Activated T-cell treated with anti-CD3 and anti-CD28 coated beads for 48 hours (primary cell): ENCODE measurements around the gene TMEM125.

Source experiments
- DNase-seq: peaks from one replicate; pipeline ENCODE4 v3.0.0-alpha.2; 2020; ENCODE audit warnings: low read depth

The TMEM125 gene

DNA sequence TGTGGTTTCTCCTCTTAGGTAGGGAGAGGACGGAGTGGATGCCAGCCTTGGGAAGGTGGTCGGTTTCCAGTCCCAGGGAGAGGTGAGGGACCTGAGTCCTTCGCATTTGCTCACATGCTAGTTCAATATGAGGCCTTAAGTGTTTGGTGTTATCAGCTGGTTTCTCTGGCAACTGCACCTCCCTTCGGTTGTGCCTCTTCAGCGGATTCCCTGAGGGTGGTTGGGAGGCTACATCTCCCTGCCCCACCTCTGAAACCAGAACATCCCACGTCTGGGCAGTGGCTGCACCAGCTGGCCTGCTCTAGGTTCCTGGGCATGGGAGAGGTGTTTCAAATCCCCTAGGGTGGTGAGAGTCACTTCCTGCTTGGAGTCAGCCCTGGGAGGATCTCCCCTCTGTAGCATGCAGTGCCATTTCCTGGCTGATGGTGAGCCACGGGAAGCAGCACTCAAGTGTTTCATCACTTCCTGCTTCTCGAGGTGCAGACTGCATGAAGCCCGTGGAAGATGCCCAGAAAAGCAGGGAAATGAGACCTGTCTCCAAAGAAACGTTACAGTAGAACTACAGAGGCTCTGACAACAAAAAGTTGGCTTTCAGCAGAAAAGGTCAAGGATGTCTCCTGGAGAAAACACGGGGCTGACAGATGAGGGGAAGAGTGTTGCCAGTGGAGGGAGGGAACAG lies 4.5 kb downstream of the TMEM125 start:
- DNase-seq = peak; percentile 15

DNA sequence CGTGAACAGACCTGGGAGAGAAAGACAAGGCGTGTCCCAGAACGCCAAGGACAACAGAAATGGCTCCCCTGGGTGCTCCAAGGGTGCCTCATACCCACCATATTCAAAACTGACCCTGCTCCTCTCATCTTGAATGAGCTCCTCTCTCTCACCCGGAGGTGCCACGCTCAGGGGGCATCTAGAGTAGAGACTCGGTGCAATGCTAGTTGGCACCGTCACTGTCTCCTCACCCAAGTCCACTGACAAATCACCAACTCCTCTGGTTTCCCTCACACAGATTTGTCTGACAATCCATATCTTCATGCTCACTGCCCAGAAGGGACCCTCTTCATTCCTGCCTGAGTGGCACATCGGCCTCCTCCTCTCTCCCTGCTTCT lies 5.0 kb downstream of the TMEM125 start:
- no peak for DNase-seq

DNA sequence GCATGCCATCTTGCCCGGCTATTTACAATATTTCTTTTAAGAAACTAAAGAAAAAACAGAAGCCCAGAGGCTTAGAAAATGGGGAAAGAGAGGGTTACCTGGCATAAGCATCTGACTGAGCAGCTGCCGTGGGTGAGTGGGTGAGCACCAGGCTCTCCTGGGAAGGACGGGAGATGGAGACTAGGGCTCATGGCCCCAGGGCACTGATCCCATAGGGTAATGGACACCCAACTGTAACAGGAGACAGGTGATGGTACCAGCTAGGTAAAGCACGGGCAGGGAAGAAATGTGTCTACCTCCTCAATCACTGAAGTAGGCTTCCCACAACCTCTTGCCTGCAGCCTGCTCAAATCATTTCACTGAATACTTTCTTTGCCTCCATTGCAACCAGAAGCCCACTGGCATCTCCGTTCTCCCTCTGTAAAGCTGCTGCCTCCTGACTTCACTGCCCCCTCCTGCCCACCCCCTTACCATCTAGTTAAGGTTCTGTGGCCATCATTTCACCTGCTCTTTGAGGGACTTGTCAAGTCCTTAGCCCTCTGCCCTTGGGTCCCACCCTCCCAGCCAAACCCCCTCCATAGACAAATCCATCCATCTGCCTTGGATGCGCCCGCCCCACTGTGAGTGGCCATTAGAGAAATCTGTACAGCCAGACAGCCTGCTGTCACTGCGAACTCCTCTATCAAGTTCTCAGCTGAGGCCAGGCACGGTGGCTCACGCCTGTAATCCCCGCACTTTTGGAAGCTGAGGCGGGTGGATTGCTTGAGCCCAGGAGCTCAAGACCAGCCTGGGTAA lies 6.2 kb downstream of the TMEM125 start:
- no peak for DNase-seq

DNA sequence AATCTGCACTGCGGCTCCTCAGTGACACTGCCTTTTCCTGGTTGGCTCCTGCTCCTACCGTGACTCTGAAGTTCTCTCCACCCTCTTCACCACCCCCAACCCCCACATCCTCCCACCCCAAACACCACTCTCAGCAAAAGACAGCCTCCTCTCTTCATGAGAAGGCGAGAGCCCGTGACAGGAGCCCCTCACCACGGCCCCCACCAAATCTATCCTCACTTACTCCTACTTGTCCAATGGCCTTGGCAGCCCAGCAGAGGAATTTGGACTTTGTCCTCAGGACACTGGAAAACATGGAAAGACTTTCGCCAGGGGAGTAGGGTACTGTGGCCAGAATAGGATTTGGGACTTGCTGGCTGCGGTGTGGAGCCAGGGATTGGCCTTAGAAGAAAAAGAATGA lies 6.9 kb downstream of the TMEM125 start:
- no peak for DNase-seq

DNA sequence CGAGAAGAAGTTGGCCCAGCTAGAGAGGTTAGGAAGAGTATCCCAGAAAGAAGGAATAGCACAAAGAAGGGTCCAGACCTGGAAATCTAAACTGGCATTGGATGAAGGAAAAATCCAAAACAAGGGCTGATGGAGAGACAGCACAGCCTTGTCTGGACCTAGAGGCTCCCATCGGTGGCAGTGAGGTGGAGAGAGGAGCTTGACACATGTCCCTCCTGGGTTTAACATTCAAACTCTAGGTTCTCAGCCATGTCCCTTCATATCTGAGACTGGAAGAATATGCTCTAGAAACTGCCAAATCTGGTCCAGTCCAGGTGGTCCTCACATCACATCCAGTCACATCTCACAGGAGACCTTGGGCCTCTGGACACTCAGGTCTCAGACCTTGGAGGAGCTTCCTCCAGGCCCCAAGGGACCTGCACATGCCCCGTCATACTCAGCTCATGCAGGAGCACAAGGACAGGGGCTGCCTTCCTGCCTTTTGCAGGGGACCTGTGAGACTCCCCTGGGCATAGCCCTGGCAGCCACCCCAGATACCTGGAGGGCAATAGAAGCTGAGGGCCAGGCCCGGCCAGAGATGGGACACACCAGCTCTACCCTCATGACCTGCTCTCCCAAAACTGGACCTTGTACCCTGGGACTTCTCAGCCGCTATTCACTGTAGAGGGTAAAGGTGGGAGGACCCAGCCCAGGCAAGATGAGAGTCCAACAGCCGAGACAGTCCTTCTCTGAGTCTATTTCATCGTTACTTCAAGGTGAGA lies 7.5 kb downstream of the TMEM125 start:
- DNase-seq = no peak

DNA sequence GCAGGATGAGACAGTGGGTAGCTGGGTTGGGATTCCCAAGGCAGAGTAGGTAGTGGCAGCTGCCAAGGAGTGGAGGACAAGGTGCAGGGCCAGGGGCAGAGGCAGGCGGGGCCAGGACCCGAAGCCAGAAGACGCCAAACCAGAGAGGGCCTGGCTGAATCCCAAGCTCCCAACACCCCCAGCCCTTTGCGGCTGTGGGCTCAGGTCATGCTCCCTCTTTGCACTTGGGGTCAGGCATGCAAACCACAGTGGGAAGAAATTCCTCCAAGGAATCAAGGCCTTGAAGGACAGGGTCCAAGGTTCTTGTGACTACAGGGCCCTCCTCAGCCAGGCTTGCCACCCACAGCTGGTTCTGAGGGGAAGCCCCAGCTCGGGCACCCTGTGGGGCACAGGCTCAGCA lies 9.4 kb downstream of the TMEM125 start:
- no peak for DNase-seq

DNA sequence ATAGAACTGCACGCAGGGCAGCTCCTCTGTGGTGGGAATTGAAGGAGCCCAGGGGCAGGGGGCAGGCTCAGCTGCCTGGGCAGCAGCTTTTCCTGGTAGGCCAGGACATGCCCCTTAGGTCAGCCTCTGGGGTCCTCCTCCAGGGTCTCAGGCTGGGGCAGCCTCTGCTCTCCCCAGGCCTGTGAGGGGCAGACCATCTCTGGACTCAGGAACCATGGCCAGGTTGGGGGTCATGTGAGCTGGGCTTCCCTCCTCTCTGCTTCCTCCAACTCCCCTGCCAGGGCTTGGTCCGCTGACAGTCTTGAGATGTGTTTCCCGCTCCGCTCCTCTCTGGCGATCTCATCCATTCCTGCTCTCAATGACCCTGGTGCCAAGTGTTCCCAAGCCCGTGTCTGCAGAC lies 9.9 kb downstream of the TMEM125 start:
- no peak for DNase-seq

DNA sequence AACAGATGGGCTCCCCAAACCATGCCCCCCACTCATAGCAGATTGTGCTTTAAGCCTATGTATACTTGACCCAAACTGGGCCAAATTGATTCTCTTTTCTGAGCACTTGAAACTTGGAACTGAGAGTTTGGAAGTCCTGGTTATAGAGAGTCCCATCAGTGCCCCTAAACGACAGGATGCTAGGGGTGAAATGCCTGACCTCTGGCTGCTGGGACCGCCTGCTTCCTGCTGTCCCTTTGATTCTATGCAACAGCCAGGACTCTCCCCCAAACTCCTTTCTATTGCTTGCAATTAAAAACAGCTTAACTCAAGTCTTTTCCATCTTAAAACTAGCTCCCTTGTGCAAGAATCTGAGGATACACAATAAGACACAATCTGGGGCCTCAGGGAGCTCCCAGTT lies 10.9 kb downstream of the TMEM125 start:
- no peak for DNase-seq

DNA sequence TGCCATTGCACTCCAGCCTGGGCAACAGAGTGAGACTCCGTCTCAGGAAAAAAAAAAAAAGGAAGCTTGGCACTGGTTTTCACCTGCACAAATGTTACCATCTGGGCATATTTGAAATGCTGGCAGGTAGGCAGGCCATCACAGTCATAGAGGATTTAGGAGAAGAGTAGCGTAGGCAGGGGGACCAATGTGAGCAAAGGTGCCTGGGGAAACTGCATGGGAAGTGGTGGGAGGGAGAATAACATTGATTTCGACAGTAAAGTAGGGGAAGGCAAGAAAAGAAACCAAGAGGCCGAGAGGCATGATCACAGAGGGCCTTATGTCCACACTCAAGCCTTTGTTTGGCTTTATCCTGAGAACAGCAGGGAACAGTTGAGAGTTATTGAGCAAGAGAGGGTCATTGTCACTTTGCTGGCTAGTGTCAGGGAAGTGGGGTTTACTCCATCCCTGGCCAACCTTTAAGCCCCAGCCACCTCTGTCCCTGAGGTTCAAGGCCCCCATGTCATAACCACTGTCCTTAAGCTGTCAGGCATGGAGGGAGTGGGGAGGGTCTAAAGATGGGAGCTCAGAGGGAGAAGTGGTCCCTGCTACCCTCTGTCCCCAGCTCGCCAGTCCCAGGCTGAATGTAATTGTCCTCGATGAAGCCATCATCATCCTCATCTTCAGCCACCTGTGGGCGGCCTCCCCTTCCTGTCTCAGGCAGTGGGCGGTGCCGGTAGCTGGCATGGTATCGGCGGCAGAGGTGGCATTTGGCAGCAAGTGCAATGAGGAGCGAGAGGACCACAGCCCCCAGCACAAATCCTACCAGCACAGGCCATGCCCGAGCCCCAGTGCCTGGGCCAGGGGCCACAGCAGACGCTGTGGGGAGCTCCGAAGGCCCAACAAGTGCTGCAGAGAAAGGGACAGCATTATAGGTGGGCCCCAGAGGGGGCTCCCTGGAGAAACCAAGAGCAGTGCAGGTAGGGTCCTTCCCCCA lies 12.7 kb downstream of the TMEM125 start:
- DNase-seq = no peak

DNA sequence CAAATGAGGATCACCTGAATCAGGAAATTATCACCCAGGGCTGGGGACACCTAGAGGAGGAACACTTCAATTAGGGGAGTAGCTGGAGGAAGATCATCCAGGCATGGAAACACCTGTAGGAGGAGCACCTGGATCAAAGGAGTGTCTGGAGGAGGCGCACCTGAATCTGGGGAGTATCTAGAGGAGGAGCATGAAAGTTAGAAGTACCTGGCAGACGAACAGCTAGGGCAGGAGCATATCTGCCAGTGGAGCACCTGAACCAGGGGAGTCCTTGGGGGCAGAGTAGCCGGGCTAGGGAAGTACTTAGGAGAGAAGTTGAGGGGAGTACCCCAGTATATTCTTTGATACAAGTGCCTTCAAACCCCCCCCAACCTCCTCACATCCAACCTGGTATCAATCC lies 14.3 kb downstream of the TMEM125 start:
- DNase-seq = no peak

DNA sequence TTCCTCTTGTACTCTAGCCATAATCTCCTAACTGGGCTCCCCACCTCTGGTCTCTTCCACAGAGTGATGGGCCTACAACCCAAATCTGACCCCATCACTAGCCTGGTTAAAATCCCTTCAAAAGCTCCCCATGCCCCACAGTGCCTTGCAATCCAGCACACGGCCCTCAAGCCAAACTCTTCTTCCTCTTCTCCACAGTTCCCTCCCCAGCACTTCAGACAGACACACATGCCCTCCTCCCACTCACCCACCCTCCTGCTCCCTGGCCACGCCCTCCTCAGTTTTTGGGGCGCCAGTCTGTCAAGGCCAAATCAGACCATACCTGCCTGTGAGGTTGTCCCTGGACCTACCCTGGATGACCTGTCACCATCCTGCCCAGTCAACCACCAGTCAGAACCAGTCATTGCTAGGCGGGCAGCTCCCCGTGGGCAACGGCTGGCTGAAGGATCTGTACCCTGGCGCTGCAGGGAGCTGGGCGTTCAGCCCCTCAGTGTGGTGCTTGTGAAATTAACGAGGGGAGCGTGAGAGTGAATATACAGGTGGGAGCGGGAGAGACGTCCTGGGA lies 14.8 kb downstream of the TMEM125 start:
- DNase-seq = no peak

DNA sequence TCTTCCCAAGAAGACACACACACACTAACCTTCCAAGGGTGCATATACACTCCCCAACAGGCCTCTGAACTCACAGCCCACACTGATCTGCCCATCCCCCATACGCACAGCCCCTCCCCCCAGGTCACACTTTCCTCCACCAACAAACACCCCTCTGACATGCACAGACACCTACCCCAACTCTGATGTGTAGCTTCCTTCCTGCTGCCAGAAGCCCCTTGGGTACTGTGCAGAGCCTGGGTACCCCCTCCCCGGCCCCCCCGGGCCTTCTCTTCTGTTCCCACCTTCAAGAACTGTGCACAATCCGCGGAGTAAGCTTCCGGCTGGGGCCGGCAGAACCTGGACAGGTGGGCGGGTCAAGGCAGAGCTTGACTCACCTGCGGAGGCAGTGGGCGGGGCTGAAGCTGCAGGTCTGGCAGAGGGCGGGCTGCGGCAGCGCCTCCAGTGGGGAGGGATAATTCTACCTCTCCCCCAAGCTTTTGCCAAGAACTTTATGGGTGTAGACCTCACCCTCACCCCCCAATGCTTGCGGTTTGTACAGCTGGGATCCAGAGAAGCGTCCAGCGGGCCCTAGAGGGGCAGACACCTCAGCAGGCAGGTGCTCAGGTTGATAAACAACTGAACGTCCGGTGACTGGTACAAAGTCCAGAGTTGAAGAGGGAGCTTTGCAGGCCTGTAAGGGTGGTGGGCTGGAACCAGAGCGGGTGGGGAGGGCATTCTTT lies 15.6 kb downstream of the TMEM125 start, which contains the start of gene C1orf210:
C1orf210 (minus strand) TSS at position 313 of the 722 bp plus-strand sequence. CDS start 2,311 bp downstream, outside the sequence.
- peak; percentile 5 for DNase-seq

DNA sequence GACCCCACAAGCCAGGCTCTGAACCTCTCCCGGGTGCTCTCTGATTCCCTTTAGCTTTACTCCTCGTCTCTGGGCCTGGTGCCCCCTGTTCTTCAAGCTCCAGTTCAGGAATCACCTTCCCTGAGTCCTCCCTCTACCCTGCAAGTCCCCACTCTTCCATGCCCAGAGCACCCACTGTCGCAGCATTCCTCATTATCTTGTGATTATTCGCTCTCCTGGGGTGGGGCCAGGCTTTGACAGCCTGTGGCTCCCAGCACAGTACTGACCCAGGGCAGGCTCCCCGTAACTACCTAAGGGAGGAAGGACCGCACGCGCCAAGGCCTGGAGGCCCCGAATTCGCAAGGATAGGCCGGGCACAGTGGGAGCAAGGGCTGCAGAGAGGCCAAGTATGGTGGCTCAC lies 16.3 kb downstream of the TMEM125 start:
- no peak for DNase-seq

DNA sequence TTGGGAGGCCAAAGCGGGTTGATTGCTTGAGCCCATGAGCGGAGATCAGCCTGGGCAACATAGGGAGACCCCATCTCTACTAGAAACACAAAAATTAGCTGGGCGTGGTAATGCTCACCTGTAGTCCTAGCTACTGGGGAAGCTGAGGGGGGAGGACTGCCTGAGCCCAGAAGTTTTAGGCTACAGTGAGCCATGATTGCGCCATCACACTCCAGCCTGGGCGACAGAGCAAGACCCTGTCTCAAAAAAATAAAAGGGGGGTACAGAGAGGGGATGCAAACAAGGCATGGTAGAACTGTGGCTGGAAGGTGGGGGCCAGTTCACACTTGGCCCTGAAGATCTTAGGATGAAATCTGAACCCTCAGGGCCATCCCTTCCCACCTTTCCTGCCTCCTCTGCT lies 16.8 kb downstream of the TMEM125 start:
- no peak for DNase-seq

DNA sequence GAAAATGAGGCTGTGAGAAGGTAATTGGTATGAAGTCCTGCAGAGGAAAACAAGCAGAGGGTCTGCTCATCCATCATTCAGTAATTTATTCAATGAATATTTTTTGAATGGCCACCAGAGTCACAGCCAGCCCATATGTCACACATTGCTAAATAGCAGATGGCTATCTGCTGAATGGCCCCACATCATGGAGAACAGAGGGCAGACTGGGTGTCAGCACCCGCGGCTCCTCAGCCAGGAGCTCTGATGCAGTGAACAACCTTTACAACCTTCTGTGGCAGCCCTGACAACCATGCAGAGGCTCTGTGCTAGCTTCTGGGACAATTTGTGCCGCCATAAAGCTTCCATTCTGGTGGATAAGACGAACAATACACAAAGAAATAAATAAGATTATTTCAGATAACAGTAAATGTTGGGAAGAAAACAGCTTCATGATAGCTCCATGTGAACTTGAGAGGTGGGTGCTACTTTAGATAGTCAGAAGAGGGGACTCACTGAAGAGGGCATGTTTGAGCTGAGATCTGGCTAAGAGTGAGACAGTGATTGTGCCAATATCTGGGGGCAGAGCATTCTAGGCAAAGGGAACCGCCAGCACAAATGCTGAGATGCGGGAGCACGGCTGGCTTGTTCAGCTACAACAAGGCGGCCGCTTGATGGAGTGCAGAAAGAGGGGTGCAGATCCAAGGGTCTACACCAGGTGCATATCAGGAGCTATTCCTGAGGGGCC lies 18.4 kb downstream of the TMEM125 start:
- no peak for DNase-seq

DNA sequence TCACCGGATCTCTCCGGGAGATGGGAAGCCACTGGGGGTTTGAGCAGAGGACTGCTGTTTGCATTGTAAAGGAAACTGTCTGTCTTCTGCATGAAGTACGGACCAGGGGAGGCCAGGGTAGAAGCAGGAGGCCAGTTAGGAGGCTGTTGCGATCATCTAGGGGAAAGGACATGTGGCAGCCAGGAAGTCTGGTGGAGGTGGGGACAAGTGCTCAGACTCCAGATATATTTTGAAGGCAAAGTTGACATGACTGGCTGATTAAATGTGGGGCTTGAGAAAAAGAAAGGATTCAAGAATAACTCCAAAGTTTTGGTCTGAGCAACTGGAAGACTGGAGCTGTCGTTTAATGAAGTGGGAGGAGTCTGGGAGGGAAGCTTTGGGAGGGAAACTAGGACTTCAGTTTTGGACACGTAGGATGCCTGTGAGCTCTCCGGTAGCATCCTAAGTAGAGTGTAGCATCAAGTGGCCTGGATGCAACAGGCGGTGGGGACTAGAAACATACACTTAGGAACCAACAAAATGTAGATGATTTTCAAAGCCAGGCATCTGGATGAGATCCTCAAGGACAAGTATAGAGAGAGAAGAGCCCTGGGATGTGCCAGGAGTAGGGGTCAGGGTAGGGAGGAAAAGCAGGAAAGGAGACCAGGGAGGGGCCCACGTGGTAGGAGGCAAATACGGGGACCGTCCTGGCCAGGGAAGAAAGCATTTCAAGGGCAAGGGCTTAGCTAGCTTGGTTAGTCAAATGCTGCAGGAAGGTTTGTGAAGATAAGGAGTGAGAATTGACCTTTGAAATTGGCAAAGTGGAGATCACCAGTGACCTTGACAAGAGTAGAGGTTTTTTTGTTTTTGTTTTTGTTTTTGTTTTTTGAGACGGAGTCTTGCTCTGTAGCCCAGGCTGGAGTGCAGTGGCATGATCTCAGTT lies 19.3 kb downstream of the TMEM125 start:
- no peak for DNase-seq

DNA sequence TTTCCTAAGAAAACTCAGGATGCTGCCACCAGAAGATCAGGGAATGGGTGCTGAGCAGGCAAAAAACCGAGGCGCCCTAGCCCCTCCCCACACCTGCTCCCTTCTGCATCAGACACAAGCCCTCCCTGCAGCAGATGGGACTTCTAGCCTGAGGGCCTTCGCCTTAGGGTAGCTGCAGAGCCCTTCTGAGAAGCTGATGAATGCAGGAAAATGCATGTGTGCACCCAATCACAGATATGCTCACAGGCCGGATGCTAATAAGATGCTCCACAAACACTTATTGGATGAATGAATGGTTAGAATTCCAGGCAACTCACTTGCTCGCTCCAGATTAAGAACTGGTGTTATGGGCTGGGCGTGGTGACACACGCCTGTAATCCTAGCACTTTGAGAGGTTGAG lies 22.4 kb downstream of the TMEM125 start:
- DNase-seq = no peak

DNA sequence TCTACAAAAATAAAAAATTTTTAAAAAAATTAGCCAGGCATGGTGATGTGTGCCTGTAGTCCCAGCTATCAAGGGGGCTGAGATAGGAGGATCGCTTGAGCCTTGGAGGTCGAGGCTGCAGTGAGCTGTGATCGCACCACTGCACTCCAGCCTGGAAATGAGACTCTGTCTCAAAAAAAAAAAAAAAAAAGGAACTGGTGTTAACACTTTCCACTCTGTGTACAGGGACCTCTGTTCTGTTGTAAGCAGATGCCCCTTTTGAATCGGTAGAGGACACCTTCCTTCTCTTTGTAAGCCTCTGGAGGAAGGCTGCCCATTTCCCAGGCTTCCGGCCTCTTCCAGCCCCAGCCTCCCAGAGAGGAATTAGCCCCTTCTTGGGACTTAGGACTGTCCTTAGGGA lies 22.9 kb downstream of the TMEM125 start:
- no peak for DNase-seq

DNA sequence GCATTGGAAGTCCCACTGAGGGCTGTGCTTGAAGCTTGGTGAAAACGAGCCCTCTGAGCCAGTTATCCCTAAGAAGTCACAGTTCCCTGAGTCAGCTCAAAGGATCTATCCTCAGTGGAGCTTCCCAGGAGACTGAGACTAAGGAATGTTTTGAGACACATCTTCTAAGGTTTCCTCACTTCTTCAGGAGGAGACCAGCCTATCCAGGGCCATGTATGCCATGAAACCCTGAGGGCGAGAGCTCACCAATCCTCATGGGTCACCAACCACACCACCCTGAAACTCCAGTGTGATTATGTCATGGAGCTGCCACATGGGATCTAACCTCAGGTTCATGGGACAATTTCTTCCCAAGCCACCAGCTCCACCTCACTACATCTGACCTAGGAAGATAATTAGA lies 23.4 kb downstream of the TMEM125 start:
- no peak for DNase-seq
